GM12891 (cell line): ENCODE data around the gene ANTXR2.

ENCODE experiments used
- SPI1 ChIP-seq: IDR thresholded peaks from 2 replicates; pipeline ENCODE4 v1.6.1; 2011; ENCODE audit warnings: low read depth, low read length, control low read depth
- TAF1 ChIP-seq: IDR thresholded peaks from 2 replicates; pipeline ENCODE4 v1.6.1; 2011; ENCODE audit warnings: low read depth, low read length, control low read depth

DNA sequence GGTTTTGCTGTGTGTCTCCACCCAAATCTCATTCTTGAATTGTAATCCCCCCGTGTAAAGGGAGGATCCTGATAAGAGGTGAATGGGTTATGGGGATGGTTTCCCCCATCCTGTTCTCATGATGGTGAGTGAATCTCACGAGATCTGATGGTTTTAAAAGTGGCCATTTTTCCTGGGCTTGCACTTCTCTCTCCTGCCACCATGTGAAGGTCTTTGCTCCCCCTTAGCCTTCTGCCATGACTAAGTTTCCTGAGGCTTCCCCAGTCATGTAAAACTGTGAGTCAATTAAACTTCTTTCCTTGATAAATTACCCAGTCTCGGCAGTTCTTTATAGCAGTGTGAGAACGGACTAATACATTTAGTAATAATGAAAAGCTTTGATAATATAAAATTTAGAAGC is 46.9 kb downstream of the ANTXR2 start:
- TF ChIP-seq SPI1 (no peak), TAF1 (no peak)
